Neural cell (in vitro differentiated cells): Measurements from ENCODE around the gene WDR83. TPM values are rescaled to one million over a fixed set of nuclear protein-coding genes. Genes with fewer than 3 reads are reported as not detected.

ENCODE experiments used
- H2AFZ ChIP-seq: fragments of 200-600, 300-800 bp; sonication (generic), shearing (Covaris generic); 2 replicates; pipeline ENCODE4 v1.6.0; 2014; ENCODE audit warnings: low read depth, mild to moderate bottlenecking, antibody characterized with exemption, low read length, moderate library complexity
- H3F3A ChIP-seq: fragments of 200-600 bp; shearing (Covaris generic); 2 replicates; pipeline ENCODE4 v1.6.1; 2016; ENCODE audit warnings: mild to moderate bottlenecking, moderate library complexity, mixed read lengths, antibody characterized with exemption, low read length; ENCODE audit not compliant: insufficient read depth, poor library complexity, severe bottlenecking
- H3K27ac ChIP-seq: fragments of 200-600, 300-800 bp; sonication (generic), shearing (Covaris generic); 2 replicates; pipeline ENCODE4 v1.5.1; 2014; ENCODE audit warnings: mild to moderate bottlenecking, low read length, moderate library complexity
- H3K27me3 ChIP-seq: fragments of 300-800, 200-600 bp; sonication (generic), shearing (Covaris generic); 2 replicates; pipeline ENCODE4 v1.6.0; 2014; ENCODE audit warnings: mild to moderate bottlenecking, low read depth, low read length, moderate library complexity; ENCODE audit not compliant: insufficient read depth
- H3K36me3 ChIP-seq: fragments of 300-800, 200-600 bp; sonication (generic), shearing (Covaris generic); 2 replicates; pipeline ENCODE4 v1.5.1; 2014; ENCODE audit warnings: mild to moderate bottlenecking, antibody characterized with exemption, low read length, moderate library complexity; ENCODE audit not compliant: insufficient read depth
- H3K4me2 ChIP-seq: fragments of 300-800, 200-600 bp; sonication (generic), shearing (Covaris generic); 2 replicates; pipeline ENCODE4 v1.6.0; 2014; ENCODE audit warnings: mild to moderate bottlenecking, low read length
- H3K4me3 ChIP-seq: fragments of 300-800, 200-600 bp; sonication (generic), shearing (Covaris generic); 2 replicates; pipeline ENCODE4 v1.5.1; 2014; ENCODE audit warnings: mild to moderate bottlenecking, low read length, moderate library complexity
- H3K79me2 ChIP-seq: fragments of 200-600 bp; shearing (Covaris generic); replicated peaks from 2 replicates; pipeline ENCODE4 v1.6.0; 2014; ENCODE audit warnings: mild to moderate bottlenecking, low read length, moderate library complexity; ENCODE audit not compliant: insufficient read depth
- H3K9ac ChIP-seq: fragments of 300-800, 200-600 bp; sonication (generic), shearing (Covaris generic); 2 replicates; pipeline ENCODE4 v1.6.1; 2016; ENCODE audit warnings: mild to moderate bottlenecking, low read length, mixed read lengths
- H3K9me2 ChIP-seq: fragments of 200-600 bp; shearing (Covaris generic); 2 replicates; pipeline ENCODE4 v1.6.1; 2016; ENCODE audit warnings: mild to moderate bottlenecking, low read length, mixed read lengths; ENCODE audit not compliant: insufficient read depth
- H3K9me3 ChIP-seq: fragments of 200-600, 300-800 bp; sonication (generic), shearing (Covaris generic); 2 replicates; pipeline ENCODE4 v1.6.1; 2016; ENCODE audit warnings: mild to moderate bottlenecking, mixed run types, low read length, moderate library complexity, mixed read lengths
- H4K20me1 ChIP-seq: fragments of 200-600 bp; shearing (Covaris generic); 2 replicates; pipeline ENCODE4 v1.6.1; 2016; ENCODE audit warnings: mild to moderate bottlenecking, mixed run types; ENCODE audit not compliant: insufficient read depth
- EP300 ChIP-seq: fragments of 450-650 bp; conservative IDR thresholded peaks from 2 replicates; pipeline ENCODE4 v1.6.1; 2014; ENCODE audit warnings: antibody characterized with exemption, mild to moderate bottlenecking, moderate library complexity; ENCODE audit not compliant: poor library complexity, severe bottlenecking
- EZH2 ChIP-seq: fragments of 200-600, 300-800 bp; shearing (Covaris generic), sonication (generic); IDR thresholded peaks from 2 replicates; pipeline ENCODE4 v1.6.1; 2014; ENCODE audit warnings: antibody characterized with exemption, low read length, borderline replicate concordance, mild to moderate bottlenecking; ENCODE audit not compliant: insufficient read depth, poor library complexity, severe bottlenecking
- MXI1 ChIP-seq: fragments of 450-650 bp; conservative IDR thresholded peaks from 2 replicates; pipeline ENCODE4 v1.6.1; 2014; ENCODE audit warnings: antibody characterized with exemption, mild to moderate bottlenecking; ENCODE audit not compliant: poor library complexity, severe bottlenecking
- POLR2AphosphoS5 ChIP-seq: IDR thresholded peaks from 2 replicates; pipeline ENCODE4 v1.6.1; 2012
- RAD21 ChIP-seq: fragments of 450-650 bp; conservative IDR thresholded peaks from 2 replicates; pipeline ENCODE4 v1.6.1; 2014; ENCODE audit warnings: antibody characterized with exemption, mild to moderate bottlenecking, moderate library complexity
- SMC3 ChIP-seq: fragments of 450-650 bp; conservative IDR thresholded peaks from 2 replicates; pipeline ENCODE4 v1.6.1; 2014; ENCODE audit warnings: antibody characterized with exemption, mild to moderate bottlenecking, moderate library complexity; ENCODE audit not compliant: poor library complexity
- TAF1 ChIP-seq: IDR thresholded peaks from 2 replicates; pipeline ENCODE4 v1.6.1; 2012; ENCODE audit warnings: low read depth
- polyA plus RNA-seq: library from polyadenylated mRNA; depleted of rRNA; stranded (reverse); fragments of >200 nt; gene quantifications from 2 replicates; pipeline ENCODE4 v1.2.3, GENCODE V29; 2014
- TF ChIP-seq, protein P1 (sequence below): fragments of 450-650 bp; IDR thresholded peaks from 2 replicates; pipeline ENCODE4 v1.5.1; 2014; ENCODE audit warnings: antibody characterized with exemption, mild to moderate bottlenecking, moderate library complexity; ENCODE audit not compliant: poor library complexity, severe bottlenecking
- TF ChIP-seq, protein P2 (sequence below): IDR thresholded peaks from 2 replicates; pipeline ENCODE4 v1.6.1; 2012; ENCODE audit warnings: borderline replicate concordance

Gene WDR83
- polyA plus RNA-seq, 1 donor from 2014 or later: 45.3 TPM

DNA sequence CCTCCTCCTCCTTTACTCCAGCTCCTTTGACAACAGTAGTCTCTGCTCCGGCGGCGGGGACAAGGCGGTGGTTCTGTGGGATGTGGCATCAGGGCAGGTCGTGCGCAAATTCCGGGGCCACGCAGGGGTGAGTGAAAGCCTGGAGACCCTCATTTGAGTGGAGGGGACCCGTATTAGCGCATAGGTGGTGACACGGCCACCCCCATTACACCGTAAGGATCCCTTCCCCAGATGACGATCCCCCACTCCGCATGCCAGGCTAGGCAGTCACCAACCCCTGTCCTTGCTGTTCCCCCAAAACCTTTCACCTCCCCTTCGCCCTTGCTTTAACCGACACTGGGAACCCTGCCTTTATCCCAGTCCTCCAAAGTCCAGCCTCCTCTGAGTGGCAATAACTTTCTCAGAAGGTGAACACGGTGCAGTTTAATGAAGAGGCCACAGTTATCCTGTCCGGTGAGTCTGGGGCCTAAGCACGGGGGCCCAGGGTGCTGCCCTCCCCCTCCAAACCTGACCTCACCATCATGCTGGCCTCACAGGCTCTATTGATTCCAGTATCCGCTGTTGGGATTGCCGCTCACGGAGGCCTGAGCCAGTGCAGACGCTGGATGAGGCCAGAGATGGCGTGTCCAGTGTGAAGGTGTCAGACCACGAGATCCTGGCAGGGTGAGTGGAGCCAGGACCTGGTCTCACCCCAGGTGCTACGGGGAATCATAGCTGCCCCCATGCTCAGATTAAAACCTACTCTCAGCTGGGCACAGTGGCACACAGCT is 3.7 kb downstream of the WDR83 start:
- no peaks in the 10 kb centered on the region for H3K9me3 ChIP-seq
- H3K27ac ChIP-seq: peak overlapping the region; percentile 95

DNA sequence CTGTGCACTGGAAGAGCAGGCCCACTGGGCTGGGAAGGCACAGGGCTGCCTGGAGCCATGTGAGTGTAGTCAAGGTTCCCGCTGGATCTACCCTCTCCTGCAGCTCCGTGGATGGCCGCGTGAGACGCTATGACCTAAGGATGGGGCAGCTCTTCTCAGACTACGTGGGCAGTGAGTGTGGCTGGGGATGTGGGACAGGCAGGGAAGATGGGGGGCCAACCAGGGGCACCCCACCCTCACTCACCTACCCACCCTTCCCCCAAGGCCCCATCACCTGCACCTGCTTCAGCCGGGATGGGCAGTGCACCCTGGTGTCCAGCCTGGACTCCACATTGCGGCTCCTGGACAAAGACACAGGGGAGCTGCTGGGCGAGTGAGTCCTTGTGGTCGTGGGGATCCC is 6.1 kb downstream of the WDR83 start:
- Histone ChIP-seq H3K36me3 (no peaks in the 10 kb centered on the region), H3K4me3 (no peak overlapping the region), H3K4me2 (no peak overlapping the region), H3F3A (no peaks in the 10 kb centered on the region), H3K79me2 (peaks cover 14% of the 10 kb centered on the region), H3K9me3 (no peaks in the 10 kb centered on the region), H2AFZ (no peak overlapping the region), H3K9ac (no peak overlapping the region), H3K27me3 (no peaks in the 10 kb centered on the region), H3K9me2 (no peaks in the 10 kb centered on the region), H3K27ac (no peak overlapping the region), H4K20me1 (peaks cover 3% of the 10 kb centered on the region)
- TF ChIP-seq MXI1: no peak
- no peak for TF ChIP-seq EZH2
- TF ChIP-seq, protein P1, sequence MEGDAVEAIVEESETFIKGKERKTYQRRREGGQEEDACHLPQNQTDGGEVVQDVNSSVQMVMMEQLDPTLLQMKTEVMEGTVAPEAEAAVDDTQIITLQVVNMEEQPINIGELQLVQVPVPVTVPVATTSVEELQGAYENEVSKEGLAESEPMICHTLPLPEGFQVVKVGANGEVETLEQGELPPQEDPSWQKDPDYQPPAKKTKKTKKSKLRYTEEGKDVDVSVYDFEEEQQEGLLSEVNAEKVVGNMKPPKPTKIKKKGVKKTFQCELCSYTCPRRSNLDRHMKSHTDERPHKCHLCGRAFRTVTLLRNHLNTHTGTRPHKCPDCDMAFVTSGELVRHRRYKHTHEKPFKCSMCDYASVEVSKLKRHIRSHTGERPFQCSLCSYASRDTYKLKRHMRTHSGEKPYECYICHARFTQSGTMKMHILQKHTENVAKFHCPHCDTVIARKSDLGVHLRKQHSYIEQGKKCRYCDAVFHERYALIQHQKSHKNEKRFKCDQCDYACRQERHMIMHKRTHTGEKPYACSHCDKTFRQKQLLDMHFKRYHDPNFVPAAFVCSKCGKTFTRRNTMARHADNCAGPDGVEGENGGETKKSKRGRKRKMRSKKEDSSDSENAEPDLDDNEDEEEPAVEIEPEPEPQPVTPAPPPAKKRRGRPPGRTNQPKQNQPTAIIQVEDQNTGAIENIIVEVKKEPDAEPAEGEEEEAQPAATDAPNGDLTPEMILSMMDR: no peak
- no peak for TF ChIP-seq EP300
- TF ChIP-seq, protein P2, sequence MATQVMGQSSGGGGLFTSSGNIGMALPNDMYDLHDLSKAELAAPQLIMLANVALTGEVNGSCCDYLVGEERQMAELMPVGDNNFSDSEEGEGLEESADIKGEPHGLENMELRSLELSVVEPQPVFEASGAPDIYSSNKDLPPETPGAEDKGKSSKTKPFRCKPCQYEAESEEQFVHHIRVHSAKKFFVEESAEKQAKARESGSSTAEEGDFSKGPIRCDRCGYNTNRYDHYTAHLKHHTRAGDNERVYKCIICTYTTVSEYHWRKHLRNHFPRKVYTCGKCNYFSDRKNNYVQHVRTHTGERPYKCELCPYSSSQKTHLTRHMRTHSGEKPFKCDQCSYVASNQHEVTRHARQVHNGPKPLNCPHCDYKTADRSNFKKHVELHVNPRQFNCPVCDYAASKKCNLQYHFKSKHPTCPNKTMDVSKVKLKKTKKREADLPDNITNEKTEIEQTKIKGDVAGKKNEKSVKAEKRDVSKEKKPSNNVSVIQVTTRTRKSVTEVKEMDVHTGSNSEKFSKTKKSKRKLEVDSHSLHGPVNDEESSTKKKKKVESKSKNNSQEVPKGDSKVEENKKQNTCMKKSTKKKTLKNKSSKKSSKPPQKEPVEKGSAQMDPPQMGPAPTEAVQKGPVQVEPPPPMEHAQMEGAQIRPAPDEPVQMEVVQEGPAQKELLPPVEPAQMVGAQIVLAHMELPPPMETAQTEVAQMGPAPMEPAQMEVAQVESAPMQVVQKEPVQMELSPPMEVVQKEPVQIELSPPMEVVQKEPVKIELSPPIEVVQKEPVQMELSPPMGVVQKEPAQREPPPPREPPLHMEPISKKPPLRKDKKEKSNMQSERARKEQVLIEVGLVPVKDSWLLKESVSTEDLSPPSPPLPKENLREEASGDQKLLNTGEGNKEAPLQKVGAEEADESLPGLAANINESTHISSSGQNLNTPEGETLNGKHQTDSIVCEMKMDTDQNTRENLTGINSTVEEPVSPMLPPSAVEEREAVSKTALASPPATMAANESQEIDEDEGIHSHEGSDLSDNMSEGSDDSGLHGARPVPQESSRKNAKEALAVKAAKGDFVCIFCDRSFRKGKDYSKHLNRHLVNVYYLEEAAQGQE: no peak
- no peak for TF ChIP-seq SMC3
- no peak for TF ChIP-seq RAD21
- TF ChIP-seq POLR2AphosphoS5: no peak
- no peak for TF ChIP-seq TAF1

More for the DNA sequence above, 3.7 kb downstream of the WDR83 start:
- H4K20me1 ChIP-seq: no peaks in the 10 kb centered on the region
- TF ChIP-seq, protein P1: no peak
- TF ChIP-seq POLR2AphosphoS5 (no peak), EP300 (no peak), EZH2 (no peak), RAD21 (no peak), MXI1 (no peak), TAF1 (no peak), SMC3 (no peak)
- TF ChIP-seq, protein P2: no peak
- no peaks in the 10 kb centered on the region for H3K36me3 ChIP-seq
- H3K9me2 ChIP-seq: no peaks in the 10 kb centered on the region
- peaks cover 29% of the 10 kb centered on the region for H3K79me2 ChIP-seq
- no peaks in the 10 kb centered on the region for H3F3A ChIP-seq
- peak overlapping the region; percentile 87 for H3K9ac ChIP-seq
- H3K4me2 ChIP-seq: peak overlapping the region; percentile 94
- no peaks in the 10 kb centered on the region for H3K27me3 ChIP-seq
- H2AFZ ChIP-seq: peak overlapping the region; percentile 86
- peak overlapping the region; percentile 87 for H3K4me3 ChIP-seq
